Type B pancreatic cell (in vitro differentiated cells): ENCODE measurements around the gene TNFAIP8. TPM values are rescaled to one million over a fixed set of nuclear protein-coding genes. Genes with fewer than 3 reads are reported as not detected.
"Not testable (repeated sequence)": the region's sequence is repeated elsewhere in the genome, so short reads cannot be mapped to it uniquely, and the experiment has no call there.

Experiments
- DNase-seq: peaks from one replicate; pipeline ENCODE4 v3.0.0; 2021; ENCODE audit warnings: mixed read lengths; ENCODE audit not compliant: unreplicated experiment; ENCODE audit errors: extremely low spot score
- H3K27ac Mint-ChIP-seq: 2 replicates; pipeline ENCODE4 v1.8.0; 2021; ENCODE audit warnings: mild to moderate bottlenecking, mixed read lengths
- H3K27me3 Mint-ChIP-seq: 2 replicates; pipeline ENCODE4 v1.8.0; 2021; ENCODE audit warnings: mixed read lengths
- H3K36me3 Mint-ChIP-seq: 2 replicates; pipeline ENCODE4 v1.8.0; 2021; ENCODE audit warnings: mixed read lengths
- H3K4me1 Mint-ChIP-seq: one replicate; pipeline ENCODE4 v1.8.0; 2021; ENCODE audit warnings: mixed read lengths; ENCODE audit not compliant: unreplicated experiment
- H3K4me3 Mint-ChIP-seq: 2 replicates; pipeline ENCODE4 v1.8.0; 2021; ENCODE audit warnings: mild to moderate bottlenecking, mixed read lengths
- H3K9me3 Mint-ChIP-seq: 2 replicates; pipeline ENCODE4 v1.8.0; 2021; ENCODE audit warnings: mixed read lengths
- total RNA-seq: library from RNA; stranded (reverse); gene quantifications from 2 replicates; pipeline ENCODE4 v1.2.1, GENCODE V29; 2021; ENCODE audit warnings: low replicate concordance
- TF ChIP-seq, protein P1 (sequence below): fragments of 200-600 bp; sonication (generic); conservative IDR thresholded peaks from 2 replicates; pipeline ENCODE4 v1.5.0; 2021; ENCODE audit warnings: antibody characterized with exemption, mild to moderate bottlenecking

TNFAIP8 gene
- total RNA-seq, 1 donor from 2014 or later: 11.8 TPM

- Mint-ChIP-seq H3K27ac (peak overlapping the region; percentile 19), H3K27me3 (no peaks in the 10 kb centered on the region), H3K4me1 (no peaks in the 10 kb centered on the region), H3K36me3 (no peaks in the 10 kb centered on the region), H3K9me3 (no peaks in the 10 kb centered on the region), H3K4me3 (no peak overlapping the region)
- TF ChIP-seq, protein P1, sequence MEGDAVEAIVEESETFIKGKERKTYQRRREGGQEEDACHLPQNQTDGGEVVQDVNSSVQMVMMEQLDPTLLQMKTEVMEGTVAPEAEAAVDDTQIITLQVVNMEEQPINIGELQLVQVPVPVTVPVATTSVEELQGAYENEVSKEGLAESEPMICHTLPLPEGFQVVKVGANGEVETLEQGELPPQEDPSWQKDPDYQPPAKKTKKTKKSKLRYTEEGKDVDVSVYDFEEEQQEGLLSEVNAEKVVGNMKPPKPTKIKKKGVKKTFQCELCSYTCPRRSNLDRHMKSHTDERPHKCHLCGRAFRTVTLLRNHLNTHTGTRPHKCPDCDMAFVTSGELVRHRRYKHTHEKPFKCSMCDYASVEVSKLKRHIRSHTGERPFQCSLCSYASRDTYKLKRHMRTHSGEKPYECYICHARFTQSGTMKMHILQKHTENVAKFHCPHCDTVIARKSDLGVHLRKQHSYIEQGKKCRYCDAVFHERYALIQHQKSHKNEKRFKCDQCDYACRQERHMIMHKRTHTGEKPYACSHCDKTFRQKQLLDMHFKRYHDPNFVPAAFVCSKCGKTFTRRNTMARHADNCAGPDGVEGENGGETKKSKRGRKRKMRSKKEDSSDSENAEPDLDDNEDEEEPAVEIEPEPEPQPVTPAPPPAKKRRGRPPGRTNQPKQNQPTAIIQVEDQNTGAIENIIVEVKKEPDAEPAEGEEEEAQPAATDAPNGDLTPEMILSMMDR: no peak
- DNase-seq: no peak
These were observed 64.3 kb downstream of the TNFAIP8 start for GRCh38 chr5:119420169-119420568.

DNA sequence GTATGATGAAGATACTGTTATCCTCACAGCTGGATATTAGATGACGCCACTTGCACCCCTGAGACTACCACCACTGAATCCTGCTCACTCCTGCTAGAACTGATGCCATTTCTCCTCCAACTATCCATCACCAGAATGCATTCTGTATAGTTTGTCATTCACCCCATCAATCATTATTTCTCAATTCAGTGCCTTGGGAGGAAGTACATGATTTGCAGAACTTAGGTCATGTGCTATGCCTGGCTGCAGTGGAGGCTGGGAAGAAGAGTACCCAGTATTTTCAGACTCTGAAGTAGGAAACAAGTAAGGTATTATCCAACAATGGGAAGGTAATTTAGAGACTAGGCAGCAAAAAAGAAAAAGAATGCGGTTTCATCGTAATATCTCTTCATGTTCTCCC lies 70.2 kb downstream of the TNFAIP8 start:
- H3K9me3 Mint-ChIP-seq: no peaks in the 10 kb centered on the region
- no peaks in the 10 kb centered on the region for H3K36me3 Mint-ChIP-seq
- TF ChIP-seq, protein P1: no peak
- no peak overlapping the region for H3K4me3 Mint-ChIP-seq
- no peak overlapping the region for H3K27ac Mint-ChIP-seq
- H3K4me1 Mint-ChIP-seq: no peaks in the 10 kb centered on the region
- DNase-seq: no peak
- H3K27me3 Mint-ChIP-seq: no peaks in the 10 kb centered on the region

- Mint-ChIP-seq H3K27me3 (no peaks in the 10 kb centered on the region), H3K36me3 (no peaks in the 10 kb centered on the region), H3K4me1 (no peaks in the 10 kb centered on the region), H3K4me3 (no peak overlapping the region), H3K27ac (no peak overlapping the region), H3K9me3 (no peaks in the 10 kb centered on the region)
- DNase-seq: no peak
- TF ChIP-seq, protein P1: no peak
These were observed 71.2 kb downstream of the TNFAIP8 start for GRCh38 chr5:119427060-119427459.

- H3K4me3 Mint-ChIP-seq, H3K36me3 Mint-ChIP-seq, H3K27me3 Mint-ChIP-seq, H3K4me1 Mint-ChIP-seq, H3K9me3 Mint-ChIP-seq, DNase-seq, H3K27ac Mint-ChIP-seq: not testable (repeated sequence)
These were observed 71.8 kb downstream of the TNFAIP8 start for GRCh38 chr5:119427596-119427995.

GRCh38 chr5:119428166-119428565 lies 72.3 kb downstream of the TNFAIP8 start:
- not testable (repeated sequence) for H3K27me3 Mint-ChIP-seq, H3K27ac Mint-ChIP-seq, DNase-seq, H3K9me3 Mint-ChIP-seq, H3K4me1 Mint-ChIP-seq, H3K36me3 Mint-ChIP-seq, H3K4me3 Mint-ChIP-seq

- not testable (repeated sequence) for H3K9me3 Mint-ChIP-seq, H3K27me3 Mint-ChIP-seq, DNase-seq, H3K4me1 Mint-ChIP-seq, H3K4me3 Mint-ChIP-seq, H3K27ac Mint-ChIP-seq, H3K36me3 Mint-ChIP-seq
These were observed 72.8 kb downstream of the TNFAIP8 start for GRCh38 chr5:119428574-119428973.

GRCh38 chr5:119432674-119433237 lies 76.9 kb downstream of the TNFAIP8 start:
- H3K4me1 Mint-ChIP-seq, H3K4me3 Mint-ChIP-seq, DNase-seq, H3K9me3 Mint-ChIP-seq, H3K36me3 Mint-ChIP-seq, H3K27ac Mint-ChIP-seq, H3K27me3 Mint-ChIP-seq: not testable (repeated sequence)
